ENCODE measurements around the gene AGPAT1. TPM values are rescaled to one million over a fixed set of nuclear protein-coding genes. Genes with fewer than 3 reads are reported as not detected.

The AGPAT1 gene
- total RNA-seq, 2 experiments from 2014 or later: 13.2 to 13.3 TPM

DNA sequence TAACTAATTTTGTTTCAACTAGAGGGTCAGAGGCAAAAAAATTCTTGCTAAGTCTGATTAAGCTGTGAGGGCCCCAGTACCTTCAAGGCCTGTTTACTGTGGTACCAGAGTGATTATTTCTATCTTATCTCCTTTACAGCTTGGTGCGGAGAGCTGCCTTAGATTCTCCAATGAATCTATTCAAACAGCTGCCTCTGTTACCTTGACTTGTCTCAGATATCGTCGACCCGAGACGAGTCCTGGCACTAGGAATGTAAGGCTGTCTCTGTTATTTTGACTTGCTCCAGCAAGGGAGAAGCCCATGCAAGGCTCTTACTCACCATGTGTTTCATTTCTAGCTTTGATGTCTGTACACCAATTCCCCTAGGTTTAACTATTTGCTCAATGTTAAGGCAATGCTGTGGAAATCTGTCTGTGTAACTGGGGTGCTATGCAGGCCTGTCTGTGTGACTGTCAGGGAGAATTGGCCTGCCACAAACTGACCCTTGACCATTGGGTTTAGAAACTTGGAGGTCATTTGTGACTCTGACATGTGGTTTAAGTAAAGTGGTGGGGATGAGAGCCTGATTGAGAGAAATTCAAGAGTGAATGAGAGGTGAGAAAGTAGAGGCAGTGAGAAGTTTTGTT is 35.4 kb downstream of the AGPAT1 start:
- no peaks in the 10 kb centered on the region for H3K4me1 ChIP-seq (ENCODE audit: insufficient read depth, low read length)
- intact Hi-C loops (cut with DNase I, micrococcal nuclease): no loop called here
- H3K4me3 ChIP-seq (ENCODE audit: low read length): no peak overlapping the region
- ChIA-PET CTCF (no interaction called here), POLR2A (no interaction called here)
- no peak overlapping the region for H3K4me3 Mint-ChIP-seq
- H3K9me3 Mint-ChIP-seq: no peaks in the 10 kb centered on the region
- H3K36me3 ChIP-seq (ENCODE audit: insufficient read depth, low read length): no peaks in the 10 kb centered on the region
- DNase-seq: no peak
- no peak for ATAC-seq (ENCODE audit: poor library complexity)
- H3K27me3 Mint-ChIP-seq: no peaks in the 10 kb centered on the region
- no peaks in the 10 kb centered on the region for H3K9me3 ChIP-seq (ENCODE audit: control insufficient read depth in 1 of 2, insufficient read depth in 1 of 2, low read length in 2 of 2)
- H3K27ac ChIP-seq (ENCODE audit: low read depth in 1 of 2, low read length in 2 of 2): no peak overlapping the region
- H3K4me1 Mint-ChIP-seq (ENCODE audit: low read depth): no peaks in the 10 kb centered on the region
- no peak overlapping the region for H3K27ac Mint-ChIP-seq
- H3K36me3 Mint-ChIP-seq (ENCODE audit: low read depth): no peaks in the 10 kb centered on the region
- TF ChIP-seq CTCF (IDR thresholded peaks at IDR 0.05): no peak
- H3K27me3 ChIP-seq (ENCODE audit: control insufficient read depth in 1 of 2, insufficient read depth in 2 of 2, low read length in 2 of 2): no peaks in the 10 kb centered on the region

DNA sequence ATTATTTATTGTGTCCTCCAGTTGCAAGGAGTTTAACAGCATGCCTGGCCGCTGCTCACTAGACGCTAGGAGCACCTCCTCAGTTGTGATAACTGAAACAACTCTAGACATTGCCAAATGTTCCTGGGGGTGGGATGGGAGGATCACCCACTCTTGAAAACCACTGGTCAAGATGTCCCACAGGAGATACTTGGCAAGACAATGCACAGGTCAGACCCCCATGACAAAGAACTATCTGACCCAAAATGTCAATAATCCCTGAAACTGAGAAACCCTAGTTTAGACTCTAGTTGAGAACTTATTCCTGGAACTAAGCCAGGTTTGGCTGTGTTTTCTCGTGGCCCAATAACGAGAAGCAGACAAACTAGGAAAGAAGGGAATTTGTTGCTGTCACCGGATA is 36.3 kb downstream of the AGPAT1 start:
- no peaks in the 10 kb centered on the region for H3K4me1 ChIP-seq (ENCODE audit: insufficient read depth, low read length)
- H3K36me3 ChIP-seq (ENCODE audit: insufficient read depth, low read length): no peaks in the 10 kb centered on the region
- intact Hi-C loops (cut with DNase I, micrococcal nuclease): loop anchor here in 1 of 2 experiments (10.0 kb wide), 1 partner anchor 1065 kb away; the partner anchor contains the start of genes HSD17B8, RING1, RXRB and SLC39A7
- Mint-ChIP-seq H3K4me3 (no peak overlapping the region), H3K36me3 (ENCODE audit: low read depth) (no peaks in the 10 kb centered on the region), H3K4me1 (ENCODE audit: low read depth) (no peaks in the 10 kb centered on the region), H3K27me3 (no peaks in the 10 kb centered on the region), H3K9me3 (no peaks in the 10 kb centered on the region), H3K27ac (no peak overlapping the region)
- ChIA-PET CTCF (no interaction called here), POLR2A (no interaction called here)
- H3K4me3 ChIP-seq (ENCODE audit: low read length): no peak overlapping the region
- no peak for ATAC-seq (ENCODE audit: poor library complexity)
- H3K27me3 ChIP-seq (ENCODE audit: control insufficient read depth in 1 of 2, insufficient read depth in 2 of 2, low read length in 2 of 2): no peaks in the 10 kb centered on the region
- no peak overlapping the region for H3K27ac ChIP-seq (ENCODE audit: low read depth in 1 of 2, low read length in 2 of 2)
- no peak for DNase-seq
- TF ChIP-seq CTCF (IDR thresholded peaks at IDR 0.05): no peak
- no peaks in the 10 kb centered on the region for H3K9me3 ChIP-seq (ENCODE audit: control insufficient read depth in 1 of 2, insufficient read depth in 1 of 2, low read length in 2 of 2)

DNA sequence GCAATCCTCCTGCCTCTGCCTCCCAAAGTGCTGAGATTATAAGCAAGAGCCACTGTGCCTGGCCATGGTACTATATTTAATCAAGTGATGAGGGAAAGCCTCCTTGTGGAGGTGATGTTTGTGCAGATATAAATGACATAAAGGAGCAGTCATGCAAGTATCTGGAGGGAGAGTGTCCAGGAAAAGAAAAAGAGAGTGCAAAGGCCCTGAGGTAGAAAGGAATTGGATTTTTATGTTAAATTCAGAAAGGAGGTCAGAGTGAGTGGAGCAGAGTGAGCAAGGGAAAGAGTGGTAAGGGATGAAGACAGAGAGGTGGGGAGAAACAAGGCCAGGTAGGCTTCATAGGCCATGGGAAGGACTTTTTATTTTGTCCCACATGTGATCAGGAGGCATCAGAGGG is 38.4 kb downstream of the AGPAT1 start:
- H3K4me3 Mint-ChIP-seq: no peak overlapping the region
- Histone ChIP-seq H3K9me3 (ENCODE audit: control insufficient read depth in 1 of 2, insufficient read depth in 1 of 2, low read length in 2 of 2) (no peaks in the 10 kb centered on the region), H3K4me3 (ENCODE audit: low read length) (no peak overlapping the region), H3K27me3 (ENCODE audit: control insufficient read depth in 1 of 2, insufficient read depth in 2 of 2, low read length in 2 of 2) (no peaks in the 10 kb centered on the region), H3K4me1 (ENCODE audit: insufficient read depth, low read length) (no peaks in the 10 kb centered on the region), H3K36me3 (ENCODE audit: insufficient read depth, low read length) (no peaks in the 10 kb centered on the region), H3K27ac (ENCODE audit: low read depth in 1 of 2, low read length in 2 of 2) (no peak overlapping the region)
- TF ChIP-seq CTCF (IDR thresholded peaks at IDR 0.05): no peak
- intact Hi-C loops (cut with DNase I, micrococcal nuclease): loop anchor here in 1 of 2 experiments (10.0 kb wide), 1 partner anchor 1067 kb away; the partner anchor contains the start of genes HSD17B8, RING1, RXRB and SLC39A7
- H3K36me3 Mint-ChIP-seq (ENCODE audit: low read depth): no peaks in the 10 kb centered on the region
- no peak for DNase-seq
- no peak for ATAC-seq (ENCODE audit: poor library complexity)
- no peaks in the 10 kb centered on the region for H3K27me3 Mint-ChIP-seq
- no peaks in the 10 kb centered on the region for H3K4me1 Mint-ChIP-seq (ENCODE audit: low read depth)
- POLR2A ChIA-PET: no interaction called here
- no peak overlapping the region for H3K27ac Mint-ChIP-seq
- CTCF ChIA-PET: no interaction called here
- H3K9me3 Mint-ChIP-seq: no peaks in the 10 kb centered on the region

All from CD4-positive, alpha-beta T cell (primary cell).